HG03442 (cell line): ENCODE data around the gene COX17.

Experiments
- ATAC-seq: cut with Tn5 transposase; IDR thresholded peaks from one replicate; pipeline ENCODE4 v1.9.1; 2021; ENCODE audit warnings: mild to moderate bottlenecking, moderate library complexity; ENCODE audit not compliant: unreplicated experiment

COX17 gene

GRCh38 chr3:119675188-119675874, 1.9 kb downstream of the COX17 start:
- ATAC-seq, result no peak

GRCh38 chr3:119673875-119674274, 3.3 kb downstream of the COX17 start:
- no peak for ATAC-seq

- ATAC-seq, result no peak
These were observed 4.4 kb downstream of the COX17 start for GRCh38 chr3:119672776-119673175.

- ATAC-seq, result no peak
These were observed 7.2 kb downstream of the COX17 start for GRCh38 chr3:119669906-119670570.

GRCh38 chr3:119665954-119666559, 11.1 kb downstream of the COX17 start:
- no peak for ATAC-seq

- no peak for ATAC-seq
These were observed 12.3 kb downstream of the COX17 start for GRCh38 chr3:119664850-119665379.

GRCh38 chr3:119664370-119664769, 12.8 kb downstream of the COX17 start:
- ATAC-seq, result no peak

- ATAC-seq, result no peak
These were observed 13.3 kb downstream of the COX17 start for GRCh38 chr3:119663885-119664284.

DNA sequence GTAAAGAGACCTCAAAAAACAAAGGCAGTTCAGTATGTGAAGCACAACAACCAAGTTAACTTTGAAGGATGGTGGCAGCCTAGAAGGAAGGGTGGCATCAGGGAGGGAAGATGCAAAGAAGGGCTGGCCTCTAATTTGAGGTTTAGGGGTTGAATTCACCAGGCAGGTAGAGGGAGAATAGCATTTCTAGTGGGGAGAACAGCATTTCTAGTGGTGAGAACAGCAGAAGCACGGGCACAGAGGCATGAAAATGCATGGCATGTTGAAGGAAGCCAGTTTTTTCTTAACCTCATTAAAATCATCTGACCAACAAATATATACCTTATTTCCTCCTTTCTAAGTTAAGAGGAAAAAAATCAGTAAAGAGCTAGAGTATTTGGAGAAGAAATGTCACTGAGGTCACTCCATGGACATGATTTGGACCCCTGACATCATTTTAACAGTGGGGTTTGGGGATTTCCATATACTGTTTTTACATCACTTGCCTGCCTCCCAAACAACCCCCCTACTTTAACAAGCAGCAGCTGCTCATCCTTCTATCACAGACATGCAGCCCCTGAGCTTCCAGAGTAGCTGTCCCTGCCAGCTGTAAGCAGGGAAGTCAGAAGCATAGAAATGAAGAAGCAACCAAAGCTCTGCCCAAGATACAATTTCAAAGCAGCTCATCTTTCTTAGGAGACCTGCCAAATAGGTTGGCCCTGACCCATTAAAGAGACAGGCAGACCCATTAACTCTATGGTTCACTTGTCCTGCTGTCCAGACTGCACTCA, 14.4 kb downstream of the COX17 start:
- ATAC-seq, result no peak

GRCh38 chr3:119660474-119661440, 16.4 kb downstream of the COX17 start, which contains the start of gene POPDC2:
Gene POPDC2 (minus strand): TSS chr3:119660589. CDS start chr3:119660423, 166 bp downstream.
- no peak for ATAC-seq

- ATAC-seq, result no peak
These were observed 17.5 kb downstream of the COX17 start for GRCh38 chr3:119659606-119660291.

GRCh38 chr3:119658994-119659393, 18.2 kb downstream of the COX17 start:
- ATAC-seq, result no peak

DNA sequence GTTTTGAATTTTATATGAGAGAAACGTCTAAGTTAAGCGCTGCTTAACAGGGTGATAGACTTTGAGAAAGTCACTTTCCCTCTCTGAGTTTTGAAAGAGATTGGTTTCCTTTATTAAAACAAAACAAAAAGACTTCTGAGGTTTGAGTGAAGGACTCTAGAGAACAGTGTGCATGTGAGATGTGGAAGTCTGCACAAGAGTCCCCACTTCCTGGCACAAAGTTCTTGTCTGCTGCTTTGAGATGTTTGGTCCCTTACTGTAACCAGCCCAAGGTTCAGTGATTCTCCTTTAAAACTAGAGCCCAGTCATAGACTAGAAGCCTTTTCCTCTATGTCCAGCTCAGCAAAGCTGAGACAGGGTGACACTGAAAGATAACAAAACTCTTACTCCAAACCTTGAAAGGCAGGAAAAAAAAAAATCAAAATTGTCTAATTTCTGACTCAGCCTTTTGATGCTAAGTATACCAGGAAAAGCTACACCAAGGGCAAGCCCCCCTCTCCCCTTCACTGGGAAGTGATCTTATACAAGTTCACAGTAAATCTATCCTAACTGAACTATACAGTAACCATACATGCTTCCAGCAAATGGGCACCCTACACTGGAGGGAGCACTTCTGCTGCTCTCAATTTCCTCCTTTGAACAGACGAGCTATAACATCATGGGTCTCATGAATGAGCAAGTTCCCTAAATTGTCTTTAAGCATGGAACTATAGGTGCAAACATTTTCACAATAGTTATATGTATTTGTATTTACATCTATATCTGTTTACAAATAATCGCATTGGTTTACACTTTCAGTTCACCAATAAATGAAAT, 19.1 kb downstream of the COX17 start:
- no peak for ATAC-seq

DNA sequence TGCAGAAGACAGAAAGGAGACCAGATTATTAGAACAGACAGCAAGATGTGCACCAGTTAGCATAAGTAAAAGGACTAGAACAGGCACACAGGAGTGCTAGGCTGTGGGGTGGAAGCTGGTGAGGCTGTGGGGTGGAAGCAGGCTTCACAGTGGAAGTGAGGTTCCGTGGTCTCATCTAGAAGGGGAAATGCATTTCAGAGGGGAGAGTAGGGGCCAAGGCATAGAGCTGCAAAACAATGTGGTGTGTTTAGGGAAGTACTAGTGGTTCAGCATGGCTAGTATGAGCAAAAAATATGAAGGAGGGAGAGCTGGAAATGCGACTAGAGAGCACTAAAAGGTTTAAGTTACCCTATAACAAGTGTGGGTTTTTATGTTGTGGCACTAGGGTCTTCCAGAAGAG, 23.3 kb downstream of the COX17 start:
- no peak for ATAC-seq

GRCh38 chr3:119652306-119653033, 24.7 kb downstream of the COX17 start:
- ATAC-seq, result no peak

GRCh38 chr3:119649761-119650160, 27.4 kb downstream of the COX17 start:
- ATAC-seq, result no peak

DNA sequence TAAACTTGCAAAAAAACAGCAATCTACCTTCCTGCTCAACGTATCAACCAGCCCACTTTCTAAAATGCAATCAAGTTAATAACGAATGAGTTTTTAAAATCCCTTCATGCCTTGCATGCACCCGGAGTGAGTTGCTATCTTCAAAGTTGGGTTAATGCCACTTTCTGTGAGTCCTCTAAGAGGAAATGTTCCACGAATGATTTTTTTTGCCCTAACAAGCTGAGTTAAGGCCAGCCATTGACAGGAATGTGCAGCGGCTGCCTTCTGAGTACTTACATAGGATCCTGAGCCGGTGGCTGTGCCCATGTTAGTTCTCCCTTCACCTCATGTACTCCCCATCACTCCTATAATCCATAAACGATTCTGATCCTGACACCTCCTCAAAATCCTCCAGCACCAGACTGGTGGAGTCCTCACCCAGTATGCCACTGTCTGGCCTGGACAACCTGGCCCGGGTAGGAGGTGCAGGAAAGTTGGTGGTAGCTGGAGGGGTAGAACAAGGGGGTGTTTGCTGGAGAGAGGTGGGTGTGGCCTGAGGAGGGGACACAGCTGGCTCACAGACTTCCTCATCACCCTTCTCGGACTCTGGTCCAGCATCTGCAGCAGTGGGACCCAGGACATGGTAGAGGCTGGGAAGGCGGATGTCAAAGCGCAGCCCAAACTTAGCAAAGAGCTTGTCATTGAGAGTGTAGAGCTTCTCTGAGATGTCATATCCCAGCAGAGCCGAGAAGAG, 29.2 kb downstream of the COX17 start:
- ATAC-seq, result no peak
